Measurements from ENCODE around the gene APOL2.
"Not testable (repeated sequence)": the region's sequence is repeated elsewhere in the genome, so short reads cannot be mapped to it uniquely, and the experiment has no call there.

Gene APOL2

DNA sequence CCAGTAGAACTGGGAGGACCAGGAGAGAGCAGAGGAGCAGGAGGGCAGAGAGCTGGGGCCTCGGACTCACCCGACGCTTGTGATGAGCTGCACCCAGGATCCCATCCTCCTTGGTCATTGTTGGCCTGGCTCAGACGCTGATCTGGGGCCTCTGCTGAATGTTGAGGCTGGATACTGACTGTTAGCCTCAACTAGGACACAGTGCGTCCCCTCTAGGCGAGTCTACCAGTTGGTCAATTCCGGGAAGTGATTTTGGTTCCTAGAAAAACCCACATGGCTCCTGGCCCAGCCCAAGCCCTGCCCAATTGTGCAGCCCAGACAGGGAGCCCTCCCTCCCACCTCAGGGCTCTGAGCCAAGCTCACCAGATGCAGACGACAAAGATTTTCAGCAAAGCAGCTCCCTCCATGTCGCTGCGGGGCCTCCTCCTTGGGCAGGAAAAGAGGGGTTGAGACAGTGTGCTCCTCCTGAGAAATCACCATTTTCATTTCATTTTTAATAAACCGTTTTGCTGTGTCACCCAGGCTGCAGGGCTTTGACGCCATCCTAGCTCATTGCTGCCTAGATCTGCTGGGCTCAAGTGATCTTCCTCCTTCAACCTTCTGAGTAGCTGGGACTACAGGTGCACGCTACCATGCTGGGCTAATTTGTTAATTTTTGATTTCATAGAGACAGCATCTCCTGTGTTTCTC, 37.6 kb downstream of the APOL2 start, which contains the start of gene APOL4:
Gene APOL4 (minus strand): TSS at position 180 of the 690 bp plus-strand sequence. CDS start 75 bp downstream, at position 105.
- DNase-seq, result no peak
- TF ChIP-seq, protein P1, sequence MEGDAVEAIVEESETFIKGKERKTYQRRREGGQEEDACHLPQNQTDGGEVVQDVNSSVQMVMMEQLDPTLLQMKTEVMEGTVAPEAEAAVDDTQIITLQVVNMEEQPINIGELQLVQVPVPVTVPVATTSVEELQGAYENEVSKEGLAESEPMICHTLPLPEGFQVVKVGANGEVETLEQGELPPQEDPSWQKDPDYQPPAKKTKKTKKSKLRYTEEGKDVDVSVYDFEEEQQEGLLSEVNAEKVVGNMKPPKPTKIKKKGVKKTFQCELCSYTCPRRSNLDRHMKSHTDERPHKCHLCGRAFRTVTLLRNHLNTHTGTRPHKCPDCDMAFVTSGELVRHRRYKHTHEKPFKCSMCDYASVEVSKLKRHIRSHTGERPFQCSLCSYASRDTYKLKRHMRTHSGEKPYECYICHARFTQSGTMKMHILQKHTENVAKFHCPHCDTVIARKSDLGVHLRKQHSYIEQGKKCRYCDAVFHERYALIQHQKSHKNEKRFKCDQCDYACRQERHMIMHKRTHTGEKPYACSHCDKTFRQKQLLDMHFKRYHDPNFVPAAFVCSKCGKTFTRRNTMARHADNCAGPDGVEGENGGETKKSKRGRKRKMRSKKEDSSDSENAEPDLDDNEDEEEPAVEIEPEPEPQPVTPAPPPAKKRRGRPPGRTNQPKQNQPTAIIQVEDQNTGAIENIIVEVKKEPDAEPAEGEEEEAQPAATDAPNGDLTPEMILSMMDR (IDR thresholded peaks at IDR 0.05; ENCODE audit: low read depth, low read length), result no peak
- H3K9me3 ChIP-seq (ENCODE audit: severe bottlenecking), result no peaks in the 10 kb centered on the region

DNA sequence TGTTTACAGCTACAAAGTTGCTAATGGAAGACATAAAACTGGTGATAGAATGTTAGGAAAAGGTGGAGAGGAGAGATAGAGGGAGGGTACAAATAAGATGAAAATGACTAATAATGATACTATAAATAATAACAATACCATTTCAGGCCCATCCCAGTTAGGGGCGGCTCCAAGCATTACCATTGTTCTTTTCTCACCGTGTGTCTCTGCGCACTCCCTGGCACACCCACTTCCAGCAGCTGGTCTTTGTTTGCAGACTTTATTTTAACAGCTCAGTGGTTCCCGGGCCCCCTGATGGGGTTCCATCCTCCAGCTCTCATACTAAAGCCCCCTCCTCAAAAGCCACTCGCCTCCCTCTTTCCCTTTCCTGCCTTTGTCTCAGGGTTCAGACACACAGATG, 38.3 kb downstream of the APOL2 start:
- not testable (repeated sequence) for H3K27me3 ChIP-seq (ENCODE audit: insufficient read depth, low read depth, severe bottlenecking); H3K9me3 ChIP-seq (ENCODE audit: severe bottlenecking); DNase-seq; H3K27ac ChIP-seq; H3K36me3 ChIP-seq; H3K4me3 ChIP-seq (ENCODE audit: low read depth, low read length)

More for the DNA sequence above, 37.6 kb downstream of the APOL2 start, which contains the start of gene APOL4:
- no peaks in the 10 kb centered on the region for H3K27me3 ChIP-seq (ENCODE audit: insufficient read depth, low read depth, severe bottlenecking)
- no peak within 1 kb of the TSS for H3K4me3 ChIP-seq (ENCODE audit: low read depth, low read length)
- H3K27ac ChIP-seq, result no peak within 1 kb of the TSS
- H3K36me3 ChIP-seq, result no peaks in the 10 kb centered on the region

DNA sequence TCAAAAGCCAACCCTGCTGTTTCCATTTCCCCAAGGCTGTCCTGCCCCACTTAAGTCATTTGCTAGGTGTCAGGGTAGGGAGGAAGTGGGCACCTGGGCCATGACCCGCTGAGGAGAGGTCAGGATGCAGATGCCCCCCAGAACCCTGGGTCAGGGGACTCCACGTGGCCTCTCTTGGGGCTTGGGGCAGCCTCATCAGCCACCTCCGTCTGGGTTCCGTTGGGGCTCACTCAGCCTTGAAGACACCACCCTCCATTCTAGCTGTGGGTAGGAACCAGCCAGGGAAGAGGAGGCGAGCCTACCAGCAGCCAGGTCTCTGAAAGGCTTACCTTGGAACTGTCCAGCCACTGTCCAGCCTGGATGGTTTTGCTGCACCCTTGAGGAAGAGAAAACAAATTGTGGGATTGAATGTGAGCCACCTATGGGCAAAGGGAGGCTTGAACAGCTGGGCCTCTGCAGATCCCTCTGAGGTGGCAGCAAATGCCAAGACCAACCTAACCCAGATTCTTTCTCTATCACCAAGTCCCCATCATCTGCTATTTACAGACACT, 40.3 kb downstream of the APOL2 start:
- H3K27ac ChIP-seq, result no peak overlapping the region
- no peak for DNase-seq
- H3K4me3 ChIP-seq (ENCODE audit: low read depth, low read length), result no peak overlapping the region
- TF ChIP-seq, protein P1 (IDR thresholded peaks at IDR 0.05; ENCODE audit: low read depth, low read length), result no peak
- H3K27me3 ChIP-seq (ENCODE audit: insufficient read depth, low read depth, severe bottlenecking), result no peaks in the 10 kb centered on the region
- no peaks in the 10 kb centered on the region for H3K9me3 ChIP-seq (ENCODE audit: severe bottlenecking)
- H3K36me3 ChIP-seq, result no peaks in the 10 kb centered on the region

DNA sequence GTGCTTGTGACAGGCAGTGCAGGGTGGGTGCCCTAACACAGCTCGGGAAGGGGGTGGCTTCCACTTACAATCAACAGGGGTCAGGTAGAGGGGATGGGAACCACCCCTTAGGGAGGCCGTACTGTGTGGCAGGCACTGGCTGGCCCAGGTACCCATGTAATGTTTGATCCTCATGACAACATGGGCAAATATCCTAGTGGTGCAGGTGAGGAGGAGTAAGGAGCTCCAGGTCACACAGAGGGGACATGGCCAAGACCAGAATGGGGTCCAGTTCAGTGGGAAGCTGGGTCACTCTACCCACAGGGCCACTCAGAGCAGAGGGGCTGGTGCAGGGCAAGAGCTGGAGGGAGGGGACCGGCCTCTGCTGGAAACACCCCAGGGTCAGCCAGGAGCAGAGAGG, 40.8 kb downstream of the APOL2 start:
- TF ChIP-seq, protein P1 (IDR thresholded peaks at IDR 0.05; ENCODE audit: low read depth, low read length), result no peak
- Histone ChIP-seq H3K4me3 (ENCODE audit: low read depth, low read length) (no peak overlapping the region), H3K36me3 (no peaks in the 10 kb centered on the region), H3K27me3 (ENCODE audit: insufficient read depth, low read depth, severe bottlenecking) (no peaks in the 10 kb centered on the region), H3K27ac (no peak overlapping the region), H3K9me3 (ENCODE audit: severe bottlenecking) (no peaks in the 10 kb centered on the region)
- DNase-seq, result no peak

DNA sequence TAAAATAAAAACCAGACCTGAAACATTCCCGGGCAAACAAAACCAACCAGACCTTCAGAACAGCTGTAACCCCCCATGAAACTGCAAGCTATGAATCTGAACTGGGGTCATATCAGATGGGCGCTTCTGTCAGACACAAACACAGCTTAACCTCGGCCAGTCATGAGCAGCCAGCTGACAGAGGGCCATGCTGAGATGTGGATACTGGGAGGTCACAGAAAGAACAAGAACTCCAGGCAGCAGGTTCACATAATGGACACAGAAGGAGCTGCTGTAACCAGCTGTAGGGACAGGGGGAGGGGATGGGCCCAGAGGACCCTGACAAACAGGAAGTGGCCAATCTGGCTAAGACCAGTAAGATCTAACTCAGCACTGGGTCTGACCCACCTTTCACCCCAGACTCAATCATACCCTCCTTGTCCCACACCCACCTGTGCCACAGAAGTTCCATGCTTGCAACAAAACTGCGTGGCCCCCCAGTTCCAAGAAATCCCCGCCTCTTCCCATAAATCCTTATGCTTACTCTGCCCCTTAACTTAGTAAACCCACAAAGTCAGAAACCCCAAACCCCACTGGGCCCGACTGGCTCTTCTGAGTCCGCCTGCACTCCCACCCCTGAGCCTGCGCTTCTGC, 41.7 kb downstream of the APOL2 start:
- DNase-seq, result peak; percentile 34
- H3K36me3 ChIP-seq, result no peaks in the 10 kb centered on the region
- peak overlapping the region; percentile 44 for H3K27ac ChIP-seq
- H3K9me3 ChIP-seq (ENCODE audit: severe bottlenecking), result no peaks in the 10 kb centered on the region
- no peak overlapping the region for H3K4me3 ChIP-seq (ENCODE audit: low read depth, low read length)
- TF ChIP-seq, protein P1 (IDR thresholded peaks at IDR 0.05; ENCODE audit: low read depth, low read length), result no peak
- H3K27me3 ChIP-seq (ENCODE audit: insufficient read depth, low read depth, severe bottlenecking), result no peaks in the 10 kb centered on the region

DNA sequence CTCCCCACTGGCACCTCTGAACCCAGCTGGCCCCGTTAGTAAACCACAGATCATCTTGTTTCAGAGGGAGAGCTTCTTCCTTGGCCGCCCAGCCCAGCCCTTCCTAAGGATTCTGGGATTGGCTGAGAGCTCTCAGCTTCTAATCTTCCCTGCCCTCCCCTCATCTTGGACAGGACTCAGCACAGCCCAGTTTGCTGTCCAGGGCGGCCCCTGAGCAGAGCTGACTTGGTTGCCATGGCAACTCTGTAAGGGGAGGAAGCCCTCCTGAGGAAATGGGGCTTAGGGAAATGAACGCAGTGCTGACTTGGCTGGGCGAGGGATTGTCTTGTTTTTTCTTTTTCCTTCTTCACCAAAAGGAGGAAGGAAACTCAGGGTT, 42.3 kb downstream of the APOL2 start:
- Histone ChIP-seq H3K36me3 (no peaks in the 10 kb centered on the region), H3K9me3 (ENCODE audit: severe bottlenecking) (no peaks in the 10 kb centered on the region), H3K4me3 (ENCODE audit: low read depth, low read length) (no peak overlapping the region), H3K27ac (peak overlapping the region; percentile 44), H3K27me3 (ENCODE audit: insufficient read depth, low read depth, severe bottlenecking) (no peaks in the 10 kb centered on the region)
- TF ChIP-seq, protein P1 (IDR thresholded peaks at IDR 0.05; ENCODE audit: low read depth, low read length), result no peak
- DNase-seq, result peak; percentile 66

Data from WERI-Rb-1 (cell line).